Tibial artery (tissue), 4 donors: ENCODE results near the gene TSPAN16.

ENCODE experiments used
- DNase-seq, 2 donors: peaks; one replicate each; pipeline ENCODE4 v3.0.0-alpha.2; 2019
- H3K27ac ChIP-seq, 2 donors: fragments of 200-600 bp; sonication (generic) in 1 of 2; 1 replicate in 1 of 2; 2 replicates in 1 of 2; pipeline ENCODE4 v1.5.1; 2018 to 2019; ENCODE audit warnings: mild to moderate bottlenecking in 1 of 2
- H3K27me3 ChIP-seq, 2 donors: fragments of 200-600 bp; sonication (generic) in 1 of 2; one replicate each; pipeline versions ENCODE4 v1.5.1 to v1.6.0; 2016 to 2019
- H3K36me3 ChIP-seq, 3 donors: fragments of 200-600 bp; sonication (generic) in 2 of 3; one replicate each; pipeline ENCODE4 v1.5.1; 2016 to 2019; ENCODE audit warnings: mild to moderate bottlenecking in 2 of 3
- H3K4me1 ChIP-seq, 4 donors: fragments of 200-600 bp; sonication (generic) in 2 of 4; 1 replicate in 3 of 4; 2 replicates in 1 of 4; pipeline ENCODE4 v1.5.1; 2016 to 2019
- H3K4me3 ChIP-seq, 2 donors: fragments of 200-600 bp; sonication (generic) in 1 of 2; 1 replicate in 1 of 2; 2 replicates in 1 of 2; pipeline ENCODE4 v1.5.1; 2018 to 2019; ENCODE audit warnings: mild to moderate bottlenecking in 2 of 2
- H3K9me3 ChIP-seq, 3 donors: fragments of 200-600 bp; sonication (generic) in 1 of 3; one replicate each; pipeline ENCODE4 v1.5.1; 2016 to 2019
- CTCF ChIP-seq, 2 experiments: fragments of 200-600 bp in 1 of 2; fragments of 450-650 bp in 1 of 2; IDR thresholded peaks; one replicate each; pipeline ENCODE4 v1.5.1; 2017 to 2019; ENCODE audit warnings: antibody characterized with exemption in 2 of 2, mild to moderate bottlenecking in 1 of 2, moderate library complexity in 1 of 2
- intact Hi-C: fragments of 100-400 bp; cut with DNase I; formaldehyde crosslinking; loops from one replicate; pipeline ENCODE4 v1.15.0; 2023; ENCODE audit warnings: low total_unique reads

Gene TSPAN16

GRCh38 chr19:11257846-11258380 lies 38.0 kb upstream of the TSPAN16 start:
- Histone ChIP-seq H3K9me3 (no peaks in the 10 kb centered on the region), H3K36me3 (peaks cover 0 to 7% (median 0%) of the 10 kb centered on the region in 3 donors), H3K4me1 (peaks cover 0 to 15% (median 8%) of the 10 kb centered on the region in 4 donors), H3K27ac (no peak overlapping the region), H3K27me3 (no peaks in the 10 kb centered on the region), H3K4me3 (no peak overlapping the region)
- no peak for DNase-seq
- intact Hi-C loops: no loop called here
- TF ChIP-seq CTCF (IDR thresholded peaks at IDR 0.05): no peak

- Histone ChIP-seq H3K27ac (peak overlapping the region; percentile 81 to 91), H3K4me3 (peak overlapping the region; percentile 96 to 99), H3K27me3 (no peaks in the 10 kb centered on the region), H3K36me3 (no peaks in the 10 kb centered on the region), H3K9me3 (no peaks in the 10 kb centered on the region), H3K4me1 (peaks cover 0 to 16% (median 9%) of the 10 kb centered on the region in 4 donors)
- no peak for DNase-seq
- intact Hi-C loops: no loop called here
- TF ChIP-seq CTCF (IDR thresholded peaks at IDR 0.05): no peak
Measured at GRCh38 chr19:11260996-11261395, 35.0 kb upstream of the TSPAN16 start.

- intact Hi-C loops: no loop called here
- no peaks in the 10 kb centered on the region for H3K9me3 ChIP-seq
- TF ChIP-seq CTCF (IDR thresholded peaks at IDR 0.05): no peak
- peaks cover 0 to 16% (median 9%) of the 10 kb centered on the region in 4 donors for H3K4me1 ChIP-seq
- H3K27me3 ChIP-seq: no peaks in the 10 kb centered on the region
- H3K36me3 ChIP-seq: no peaks in the 10 kb centered on the region
- H3K4me3 ChIP-seq: peak overlapping the region; percentile 96 to 99
- no peak for DNase-seq
- peak overlapping the region; percentile 81 to 91 for H3K27ac ChIP-seq
Measured at GRCh38 chr19:11261431-11261970, 34.5 kb upstream of the TSPAN16 start.

GRCh38 chr19:11261971-11262839 lies 33.8 kb upstream of the TSPAN16 start, which contains the start of gene DOCK6:
TSS of gene DOCK6 (minus strand) at chr19:11262524. CDS start at chr19:11262440, 84 bp downstream.
- no peak for DNase-seq
- intact Hi-C loops: no loop called here
- H3K4me3 ChIP-seq: peak within 1 kb of the TSS; percentile 96 to 99
- peaks cover 0 to 16% (median 9%) of the 10 kb centered on the region in 4 donors for H3K4me1 ChIP-seq
- H3K36me3 ChIP-seq: no peaks in the 10 kb centered on the region
- peak within 1 kb of the TSS; percentile 81 to 91 for H3K27ac ChIP-seq
- H3K27me3 ChIP-seq: no peaks in the 10 kb centered on the region
- peak; percentile 33 to 39 for TF ChIP-seq CTCF (IDR thresholded peaks at IDR 0.05)
- H3K9me3 ChIP-seq: no peaks in the 10 kb centered on the region

- no peak for TF ChIP-seq CTCF (IDR thresholded peaks at IDR 0.05)
- no peaks in the 10 kb centered on the region for H3K27me3 ChIP-seq
- no peak overlapping the region for H3K27ac ChIP-seq
- H3K4me3 ChIP-seq: no peak overlapping the region
- intact Hi-C loops: no loop called here
- DNase-seq: no peak
- no peaks in the 10 kb centered on the region for H3K36me3 ChIP-seq
- no peaks in the 10 kb centered on the region for H3K9me3 ChIP-seq
- H3K4me1 ChIP-seq: peaks cover 0 to 18% (median 10%) of the 10 kb centered on the region in 4 donors
Measured at GRCh38 chr19:11263726-11264125, 32.2 kb upstream of the TSPAN16 start.
